ENCODE results near the gene HSD17B14.

GRCh38 chr19:48859711-48860572 lies 23.7 kb upstream of the HSD17B14 start:
- TF ChIP-seq CTCF (IDR thresholded peaks at IDR 0.05) (no peak), ZFP36 (IDR thresholded peaks at IDR 0.05; ENCODE audit: borderline replicate concordance, partially characterized antibody) (no peak), KDM5A (IDR thresholded peaks at IDR 0.05) (no peak), POLR2A (IDR thresholded peaks at IDR 0.05; ENCODE audit: low read length) (no peak)
